HEK293 (cell line): ENCODE data around the gene PRRT3.
A peak's percentile ranks its signal among the peaks of the same experiment; 100 is the strongest.

Experiments
- CTCF ChIA-PET: fragments of 350-600 bp; formaldehyde crosslinking; extraction: SDS; loops from one replicate; lab custom pipeline; 2021; ENCODE audit warnings: antibody characterized with exemption; lab: Yijun Ruan, JAX
- POLR2A ChIA-PET: fragments of 300-600 bp; formaldehyde crosslinking; extraction: SDS; loops from one replicate; lab custom pipeline; 2020; ENCODE audit warnings: antibody characterized with exemption, inconsistent platforms; lab: Yijun Ruan, JAX
- H3K27ac ChIP-seq: fragments of 200-500 bp; sonication (Bioruptor generic); 2 replicates; pipeline ENCODE4 v1.5.1; 2014; ENCODE audit warnings: low read depth, low read length, control low read depth, inconsistent platforms; ENCODE audit errors: extremely low read depth
- H3K36me3 ChIP-seq, 2 experiments: fragments of 200-500 bp in 1 of 2; sonication (Bioruptor generic) in 1 of 2; 1 replicate in 1 of 2; 2 replicates in 1 of 2; pipeline ENCODE4 v1.5.1; 2014 to 2017; ENCODE audit warnings: inconsistent platforms in 2 of 2, low read length in 2 of 2; ENCODE audit not compliant: control insufficient read depth in 2 of 2, insufficient read depth in 1 of 2
- H3K4me1 ChIP-seq: fragments of 200-500 bp; sonication (Bioruptor generic); 2 replicates; pipeline ENCODE4 v1.5.1; 2014; ENCODE audit warnings: mild to moderate bottlenecking, low read length, inconsistent platforms; ENCODE audit not compliant: control insufficient read depth, insufficient read depth
- H3K4me3 ChIP-seq: 2 replicates; pipeline ENCODE4 v1.5.1; 2011; ENCODE audit warnings: low read depth, mild to moderate bottlenecking, control low read depth, low read length, moderate library complexity
- H3K9me3 ChIP-seq: fragments of 200-500 bp; sonication (Bioruptor generic); 2 replicates; pipeline ENCODE4 v1.5.1; 2014; ENCODE audit warnings: low read depth, low read length, inconsistent platforms; ENCODE audit not compliant: control insufficient read depth, insufficient read depth
- BCL11A ChIP-seq: fragments of 450-650 bp; formaldehyde crosslinking; IDR thresholded peaks from 2 replicates; pipeline ENCODE4 v1.5.1; 2016; ENCODE audit warnings: low read depth, missing biosample characterization, missing genetic modification characterization
- EGR2 ChIP-seq: fragments of 450-650 bp; formaldehyde crosslinking; IDR thresholded peaks from 2 replicates; pipeline ENCODE4 v1.5.1; 2016; ENCODE audit warnings: low read depth, missing biosample characterization, missing genetic modification characterization
- GLIS2 ChIP-seq: fragments of 450-650 bp; formaldehyde crosslinking; IDR thresholded peaks from 2 replicates; pipeline ENCODE4 v1.5.1; 2016; ENCODE audit warnings: missing biosample characterization, missing genetic modification characterization
- HOXA7 ChIP-seq: sonication (generic); formaldehyde crosslinking; IDR thresholded peaks from 2 replicates; pipeline ENCODE4 v1.8.1; 2022; ENCODE audit warnings: missing genetic modification reagents, borderline replicate concordance
- IKZF3 ChIP-seq: fragments of 450-650 bp; IDR thresholded peaks from 2 replicates; pipeline ENCODE4 v1.5.0; 2018; ENCODE audit warnings: missing biosample characterization, mild to moderate bottlenecking, missing genetic modification characterization, moderate library complexity
- KLF1 ChIP-seq: fragments of 450-650 bp; formaldehyde crosslinking; IDR thresholded peaks from 2 replicates; pipeline ENCODE4 v1.5.1; 2016; ENCODE audit warnings: missing biosample characterization, missing genetic modification characterization
- PATZ1 ChIP-seq: fragments of 450-650 bp; formaldehyde crosslinking; IDR thresholded peaks from 2 replicates; pipeline ENCODE4 v1.5.1; 2016; ENCODE audit warnings: missing biosample characterization, missing genetic modification characterization
- REPIN1 ChIP-seq: fragments of 450-650 bp; formaldehyde crosslinking; IDR thresholded peaks from 2 replicates; pipeline ENCODE4 v1.5.1; 2017; ENCODE audit warnings: missing biosample characterization, missing genetic modification characterization, low read depth
- TCF7L2 ChIP-seq: IDR thresholded peaks from 2 replicates; pipeline ENCODE4 v1.6.1; 2011; ENCODE audit warnings: low read depth, mild to moderate bottlenecking, inconsistent platforms, low read length, moderate library complexity, borderline replicate concordance
- ZBTB8A ChIP-seq: fragments of 450-650 bp; formaldehyde crosslinking; IDR thresholded peaks from 2 replicates; pipeline ENCODE4 v1.5.1; 2016; ENCODE audit warnings: missing biosample characterization, missing genetic modification characterization
- ZFHX2 ChIP-seq: fragments of 450-650 bp; formaldehyde crosslinking; conservative IDR thresholded peaks from 2 replicates; pipeline ENCODE4 v1.5.1; 2016; ENCODE audit warnings: missing biosample characterization, missing genetic modification characterization
- ZFP3 ChIP-seq: fragments of 450-650 bp; formaldehyde crosslinking; IDR thresholded peaks from 2 replicates; pipeline ENCODE4 v1.5.1; 2016; ENCODE audit warnings: low read depth, missing biosample characterization, missing genetic modification characterization
- ZFP69B ChIP-seq: fragments of 450-650 bp; formaldehyde crosslinking; IDR thresholded peaks from 2 replicates; pipeline ENCODE4 v1.5.1; 2016; ENCODE audit warnings: missing biosample characterization, missing genetic modification characterization
- ZIC2 ChIP-seq: fragments of 450-650 bp; formaldehyde crosslinking; IDR thresholded peaks from 2 replicates; pipeline ENCODE4 v1.5.1; 2016; ENCODE audit warnings: missing biosample characterization, missing genetic modification characterization
- ZNF132 ChIP-seq: fragments of 450-650 bp; formaldehyde crosslinking; IDR thresholded peaks from 2 replicates; pipeline ENCODE4 v1.5.1; 2017; ENCODE audit warnings: missing biosample characterization, missing genetic modification characterization, borderline replicate concordance
- ZNF16 ChIP-seq: fragments of 450-650 bp; formaldehyde crosslinking; IDR thresholded peaks from 2 replicates; pipeline ENCODE4 v1.5.1; 2016; ENCODE audit warnings: low read depth, missing biosample characterization, missing genetic modification characterization
- ZNF354C ChIP-seq: fragments of 450-650 bp; formaldehyde crosslinking; IDR thresholded peaks from 2 replicates; pipeline ENCODE4 v1.5.1; 2016; ENCODE audit warnings: missing biosample characterization, missing genetic modification characterization, low read depth, borderline replicate concordance
- ZNF398 ChIP-seq: fragments of 450-650 bp; formaldehyde crosslinking; IDR thresholded peaks from 2 replicates; pipeline ENCODE4 v1.5.1; 2017; ENCODE audit warnings: missing biosample characterization, missing genetic modification characterization
- ZNF548 ChIP-seq: fragments of 450-650 bp; formaldehyde crosslinking; IDR thresholded peaks from 2 replicates; pipeline ENCODE4 v1.5.1; 2016; ENCODE audit warnings: missing biosample characterization, missing genetic modification characterization
- ZNF561 ChIP-seq: fragments of 450-650 bp; IDR thresholded peaks from 2 replicates; pipeline ENCODE4 v1.5.1; 2018; ENCODE audit warnings: missing biosample characterization, missing genetic modification characterization, borderline replicate concordance
- ZNF596 ChIP-seq: fragments of 450-650 bp; IDR thresholded peaks from 2 replicates; pipeline ENCODE4 v1.5.0; 2018; ENCODE audit warnings: missing biosample characterization, mild to moderate bottlenecking, missing genetic modification characterization, moderate library complexity
- ZNF610 ChIP-seq: fragments of 450-650 bp; formaldehyde crosslinking; IDR thresholded peaks from 2 replicates; pipeline ENCODE4 v1.5.1; 2016; ENCODE audit warnings: missing biosample characterization, missing genetic modification characterization, borderline replicate concordance
- ZNF658 ChIP-seq: fragments of 450-650 bp; formaldehyde crosslinking; IDR thresholded peaks from 2 replicates; pipeline ENCODE4; 2016; ENCODE audit warnings: missing biosample characterization, missing genetic modification characterization
- ZNF670 ChIP-seq: fragments of 450-650 bp; formaldehyde crosslinking; IDR thresholded peaks from 2 replicates; pipeline ENCODE4 v1.5.1; 2016; ENCODE audit warnings: missing biosample characterization, missing genetic modification characterization, low read depth
- ZNF692 ChIP-seq: fragments of 450-650 bp; formaldehyde crosslinking; IDR thresholded peaks from 2 replicates; pipeline ENCODE4 v1.5.1; 2016; ENCODE audit warnings: missing biosample characterization, missing genetic modification characterization
- ZXDB ChIP-seq: fragments of 450-650 bp; formaldehyde crosslinking; IDR thresholded peaks from 2 replicates; pipeline ENCODE4 v1.5.1; 2016; ENCODE audit warnings: missing biosample characterization, missing genetic modification characterization
- TF ChIP-seq, protein P1 (sequence below): fragments of 450-650 bp; formaldehyde crosslinking; IDR thresholded peaks from 2 replicates; pipeline ENCODE4 v1.5.1; 2016; ENCODE audit warnings: missing biosample characterization, missing genetic modification characterization

Gene PRRT3

GRCh38 chr3:9917820-9918219, 34.4 kb downstream of the PRRT3 start (continued):
- no peak for TF ChIP-seq ZNF670 (tag by site-specific recombination)
- TF ChIP-seq ZNF561 (tag by site-specific recombination), result no peak
- TF ChIP-seq ZIC2 (tag by site-specific recombination), result no peak
- no peak for TF ChIP-seq ZNF658 (tag by site-specific recombination)
- no peak for TF ChIP-seq BCL11A (tag by site-specific recombination)
- no peak for TF ChIP-seq ZNF16 (tag by site-specific recombination)
- TF ChIP-seq TCF7L2, result no peak
- TF ChIP-seq HOXA7 (CRISPR knock-in tag), result no peak
- no peak for TF ChIP-seq ZNF596 (tag by site-specific recombination)

GRCh38 chr3:9916734-9917680, 35.2 kb downstream of the PRRT3 start, which contains the start of gene IL17RC:
IL17RC (plus strand) TSS chr3:9917098; CDS start chr3:9917316, 218 bp downstream.
- ChIA-PET POLR2A (interaction anchor here (1.0 to 2.6 kb wide), 8 partner anchors 10 to 33 kb away, joined by 4 to 23 read pairs (median 6); partner anchors contain the start of genes CRELD1, IL17RE and JAGN1), CTCF (interaction anchor here (0.5 to 1.4 kb wide), 6 partner anchors 9 to 256 kb away, joined by 3 read pairs; partner anchors contain the start of genes CRELD1 and IL17RE)
- H3K36me3 ChIP-seq, result no peaks in the 10 kb centered on the region
- peaks cover 14% of the 10 kb centered on the region for H3K4me1 ChIP-seq
- no peaks in the 10 kb centered on the region for H3K9me3 ChIP-seq
- H3K4me3 ChIP-seq, result peak within 1 kb of the TSS; percentile 6; the same call in 1 of the 2 replicates
- peak within 1 kb of the TSS; percentile 54; the same call in 1 of the 2 replicates for H3K27ac ChIP-seq
- TF ChIP-seq ZXDB (tag by site-specific recombination) (0 out of 2 replicates have a peak, but pooled peaks have one; percentile 40), ZFHX2 (tag by site-specific recombination) (peak; percentile 90), ZBTB8A (tag by site-specific recombination) (peak; percentile 51; the same call in 1 of the 2 replicates), ZFP69B (tag by site-specific recombination) (peak; percentile 79), ZNF610 (tag by site-specific recombination) (no peak), ZNF548 (tag by site-specific recombination) (no peak), IKZF3 (tag by site-specific recombination) (peak; percentile 71), KLF1 (peak; percentile 39; the same call in 1 of the 2 replicates), ZNF692 (tag by site-specific recombination) (peak; percentile 85; the same call in 1 of the 2 replicates), ZIC2 (tag by site-specific recombination) (peak; percentile 51), REPIN1 (tag by site-specific recombination) (no peak), ZNF354C (tag by site-specific recombination) (no peak), PATZ1 (peak; percentile 71), ZNF398 (tag by site-specific recombination) (peak; percentile 78), ZFP3 (tag by site-specific recombination) (peak; percentile 84), ZNF132 (tag by site-specific recombination) (no peak), GLIS2 (tag by site-specific recombination) (peak; percentile 90), EGR2 (tag by site-specific recombination) (peak; percentile 86)
- TF ChIP-seq, protein P1, sequence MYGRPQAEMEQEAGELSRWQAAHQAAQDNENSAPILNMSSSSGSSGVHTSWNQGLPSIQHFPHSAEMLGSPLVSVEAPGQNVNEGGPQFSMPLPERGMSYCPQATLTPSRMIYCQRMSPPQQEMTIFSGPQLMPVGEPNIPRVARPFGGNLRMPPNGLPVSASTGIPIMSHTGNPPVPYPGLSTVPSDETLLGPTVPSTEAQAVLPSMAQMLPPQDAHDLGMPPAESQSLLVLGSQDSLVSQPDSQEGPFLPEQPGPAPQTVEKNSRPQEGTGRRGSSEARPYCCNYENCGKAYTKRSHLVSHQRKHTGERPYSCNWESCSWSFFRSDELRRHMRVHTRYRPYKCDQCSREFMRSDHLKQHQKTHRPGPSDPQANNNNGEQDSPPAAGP (tag by site-specific recombination), result no peak
